CD1c-positive myeloid dendritic cell (primary cell): Measurements from ENCODE around the gene DLK1.

Source experiments
- DNase-seq: peaks from one replicate; pipeline ENCODE4 v3.0.0-alpha.2; 2016; ENCODE audit errors: extremely low spot score

DLK1 gene

DNA sequence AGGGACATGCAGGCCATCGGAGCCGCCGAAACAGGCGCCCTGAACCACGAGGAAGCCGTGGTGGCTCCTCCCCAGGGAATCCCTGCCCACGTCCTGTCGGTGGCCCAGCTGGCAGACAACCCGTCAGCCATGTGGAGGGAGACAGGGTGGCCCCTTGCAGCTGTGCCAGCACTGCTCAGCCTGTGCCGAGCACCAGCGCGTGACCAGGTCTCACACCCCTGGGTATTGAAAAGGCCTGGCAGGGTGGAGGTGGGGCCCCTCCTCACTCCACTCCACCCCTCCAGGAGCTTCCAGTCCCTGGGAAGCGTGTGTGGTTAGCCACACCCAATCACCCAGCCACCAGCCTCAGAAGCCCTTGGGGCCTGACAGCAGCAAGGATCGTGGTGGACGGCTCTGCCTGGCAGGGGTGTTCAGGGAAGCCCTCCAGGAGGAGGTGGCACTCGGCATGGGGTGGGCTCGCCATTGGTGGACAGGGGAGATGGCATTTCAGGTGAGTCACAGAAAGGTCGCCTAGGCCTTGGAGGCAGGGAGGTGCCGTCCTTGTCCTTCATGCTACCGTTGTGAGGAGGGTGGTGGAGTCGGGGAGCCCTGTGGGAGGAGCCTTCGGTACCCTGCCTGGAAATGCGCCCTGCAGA lies 12.3 kb upstream of the DLK1 start:
- no peak for DNase-seq

DNA sequence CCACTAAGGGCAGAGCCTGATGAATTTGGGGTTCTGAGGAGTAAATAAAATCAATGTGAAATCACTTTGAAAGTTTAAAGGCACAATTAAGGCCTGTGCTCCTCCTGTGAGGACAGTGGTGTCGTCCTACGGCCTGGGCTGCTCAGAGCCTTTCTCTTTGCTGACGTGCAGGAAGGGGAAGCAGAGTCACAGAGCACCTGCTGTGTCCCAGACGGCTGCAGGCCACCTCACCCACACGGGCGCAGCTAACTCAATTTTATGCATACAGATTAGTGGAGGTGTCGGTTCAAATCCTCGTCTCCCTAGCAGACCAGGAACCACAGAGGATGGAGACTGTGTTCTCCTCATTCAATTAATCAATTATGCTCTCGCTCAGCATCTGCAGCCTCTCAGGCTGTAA lies 11.4 kb upstream of the DLK1 start:
- DNase-seq, result no peak

DNA sequence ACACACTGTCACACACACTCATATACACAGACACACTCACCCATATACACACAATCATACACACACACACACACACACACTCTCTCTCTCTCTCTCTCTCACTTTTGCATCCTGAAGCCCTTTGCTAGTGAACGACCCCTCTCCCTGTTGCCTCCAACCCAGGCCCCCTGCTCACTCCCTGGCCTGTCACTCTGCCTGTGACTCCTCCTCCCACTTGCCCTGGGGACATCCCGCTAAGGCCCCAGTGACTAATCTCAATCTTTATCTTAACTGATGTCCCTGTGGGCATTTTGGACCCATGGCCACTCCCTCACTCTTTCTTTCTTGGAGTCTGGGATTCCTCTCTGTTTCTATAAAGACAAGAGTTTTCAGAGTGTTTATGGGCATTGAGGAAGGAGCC lies 10.9 kb upstream of the DLK1 start:
- DNase-seq, result no peak

DNA sequence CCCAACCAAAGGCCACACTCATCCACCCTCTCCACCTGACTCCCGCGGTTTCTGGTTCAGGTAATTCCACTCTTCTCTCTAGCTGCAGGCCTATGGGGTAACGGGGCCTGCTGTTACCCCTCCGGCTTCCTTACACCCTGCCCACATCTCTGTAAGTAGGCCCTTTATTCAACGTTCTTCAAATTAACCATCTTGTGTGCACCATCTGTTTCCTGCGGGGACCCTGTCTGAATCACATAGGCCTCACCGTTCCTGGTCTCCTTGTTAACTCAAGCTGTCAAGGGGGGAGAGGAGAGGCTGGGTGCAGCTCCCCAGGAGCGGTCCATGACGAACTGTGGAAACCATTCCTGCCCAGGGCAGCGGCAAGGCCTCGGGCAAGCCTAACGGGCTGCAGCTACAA lies 9.3 kb upstream of the DLK1 start:
- DNase-seq, result no peak

DNA sequence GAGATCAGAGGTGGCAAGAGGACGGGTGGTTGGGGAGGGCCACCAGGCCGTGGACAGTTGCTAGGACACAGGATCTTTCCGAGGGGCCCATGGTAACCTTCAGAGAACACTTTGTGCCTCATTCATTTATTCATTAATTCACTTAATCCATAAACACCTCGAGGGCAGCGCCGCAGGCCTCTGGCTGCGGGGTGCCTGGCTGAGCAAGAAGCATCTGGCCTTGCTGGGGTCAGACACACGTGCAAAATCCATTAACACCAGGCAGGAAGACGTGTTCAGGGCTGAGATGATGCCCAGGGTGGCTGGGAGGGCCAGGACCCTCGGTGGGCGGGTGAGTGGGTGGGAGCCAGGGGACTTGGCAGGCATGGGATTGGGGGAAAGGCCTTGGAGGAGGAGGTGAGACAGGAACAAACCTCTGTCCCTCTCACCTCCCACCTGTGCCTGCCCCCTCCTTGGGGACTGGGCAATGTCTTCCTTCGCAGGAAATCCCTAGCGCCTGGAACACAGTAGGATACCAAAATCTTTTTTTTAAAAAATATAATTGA lies 6.6 kb upstream of the DLK1 start:
- DNase-seq, result no peak

DNA sequence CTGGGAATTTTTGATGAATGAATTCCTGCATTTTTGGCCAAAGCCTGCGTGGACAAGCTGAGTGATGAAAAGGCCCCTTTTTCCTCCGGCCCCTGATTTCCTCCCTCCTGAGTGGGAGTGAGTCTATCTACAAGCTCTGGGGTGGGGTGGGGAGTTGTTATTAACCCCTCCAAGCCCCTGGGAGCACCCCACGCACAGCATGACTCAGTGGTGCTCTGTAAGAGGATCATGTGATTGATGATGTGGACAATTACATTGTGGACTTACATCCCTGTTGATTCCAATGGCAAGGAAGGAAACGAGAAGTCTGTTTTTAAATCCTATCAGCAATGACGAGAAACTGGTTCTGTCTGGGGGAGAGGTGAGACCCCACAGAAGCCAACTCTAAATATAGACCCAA lies 5.1 kb upstream of the DLK1 start:
- DNase-seq, result no peak

DNA sequence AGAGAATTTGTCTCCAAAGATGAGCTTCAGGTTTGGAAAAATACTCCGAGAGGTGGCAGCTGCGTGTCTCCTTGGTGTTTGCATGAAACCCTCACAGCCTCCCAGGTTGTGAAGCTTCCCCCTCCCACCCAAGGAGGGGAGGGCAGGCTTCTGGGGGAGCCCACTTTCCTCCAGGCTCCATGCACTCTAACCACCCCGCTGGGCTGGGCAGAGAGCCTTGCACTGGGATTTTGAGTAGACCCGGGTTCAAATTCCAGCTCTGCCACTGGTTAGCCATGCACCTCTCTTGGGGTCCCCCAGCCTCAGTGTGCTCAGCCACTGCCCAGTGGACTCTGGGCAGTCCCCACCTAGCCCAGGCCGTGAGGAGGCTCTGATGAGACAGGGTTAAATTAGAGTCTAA lies 4.3 kb upstream of the DLK1 start:
- no peak for DNase-seq

DNA sequence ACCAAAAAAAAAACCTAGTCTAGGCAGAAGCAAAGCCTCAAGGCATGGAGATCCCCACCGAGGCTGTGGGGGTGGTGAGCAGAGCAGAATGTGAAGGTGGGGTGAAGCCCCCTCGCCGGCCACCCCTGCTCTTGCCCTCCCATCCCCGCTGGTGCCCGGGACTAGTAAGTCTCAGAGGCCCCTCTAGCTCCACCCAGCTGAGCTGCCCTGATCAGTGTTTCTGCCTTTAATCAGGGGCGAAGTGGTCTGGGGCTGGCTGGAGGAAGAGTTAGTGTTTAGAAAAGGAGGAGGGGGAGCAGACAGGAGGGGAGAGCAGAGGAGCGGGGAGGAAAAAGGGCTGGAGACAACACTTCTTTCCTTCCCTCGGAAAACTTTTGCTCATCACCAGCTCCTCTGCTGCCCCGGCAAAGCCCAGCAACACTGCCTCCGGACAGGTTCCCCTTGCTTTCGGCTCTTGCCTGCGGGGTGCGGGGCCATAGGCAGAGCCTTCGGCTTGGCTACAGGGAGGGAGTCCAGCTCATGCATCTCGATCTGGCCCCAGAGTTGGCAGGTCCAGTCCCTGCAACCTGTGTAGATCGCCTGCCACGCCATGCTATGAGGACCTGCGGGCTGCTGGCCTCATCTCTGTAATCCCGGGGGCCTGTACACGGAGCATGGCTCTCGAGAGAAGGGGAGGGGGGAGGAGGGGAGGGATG lies 3.4 kb upstream of the DLK1 start:
- no peak for DNase-seq

DNA sequence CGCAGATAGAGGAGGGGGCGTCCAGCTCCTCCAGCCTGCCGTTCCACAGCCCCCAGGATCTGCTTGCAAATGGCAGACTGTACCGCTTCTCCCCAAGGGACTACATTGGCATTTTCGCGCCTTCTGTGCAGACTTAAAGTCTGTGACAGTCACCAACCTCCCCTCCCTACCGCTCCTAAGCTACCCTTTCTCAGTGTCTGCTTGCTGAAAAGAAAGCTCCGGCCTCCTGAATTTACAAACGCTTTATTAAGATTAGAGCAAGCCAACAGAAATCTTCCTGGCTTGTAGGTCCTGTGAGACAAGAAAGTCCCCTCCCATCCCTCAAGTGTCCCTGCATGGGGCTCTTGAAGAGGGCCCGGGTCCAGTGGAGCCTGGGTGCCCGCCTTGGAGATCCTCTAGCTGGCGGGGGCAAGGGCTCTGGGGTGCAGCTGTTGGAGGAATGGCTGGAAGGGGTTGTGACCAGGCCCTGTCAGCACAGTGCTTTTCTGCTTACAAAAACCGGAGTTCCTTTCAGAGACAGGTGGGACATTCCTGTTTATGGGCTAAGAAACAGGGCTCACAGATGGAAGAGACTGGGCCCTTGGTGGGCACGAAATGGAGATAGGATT lies 2.8 kb upstream of the DLK1 start:
- DNase-seq, result no peak

DNA sequence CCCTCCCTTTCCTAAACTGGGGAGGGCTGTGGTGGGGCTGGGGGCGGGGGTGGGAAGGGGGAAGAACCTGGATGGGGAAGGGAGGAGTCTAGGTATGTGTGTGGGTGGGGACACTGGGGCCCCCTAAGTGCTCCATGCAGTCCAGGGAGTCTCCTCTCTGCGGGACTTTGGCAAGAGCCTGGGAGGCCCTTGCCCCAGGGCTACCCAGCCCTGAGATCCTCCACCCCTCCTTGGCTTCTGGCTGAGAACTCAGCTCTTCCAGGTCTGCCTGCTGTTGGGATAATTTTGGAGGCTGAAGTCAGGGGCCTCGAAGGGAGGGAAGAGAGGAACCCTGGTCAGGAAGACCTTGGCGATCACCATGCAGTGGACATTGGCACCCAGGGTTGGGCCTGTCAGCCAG lies 2.2 kb upstream of the DLK1 start:
- DNase-seq, result no peak

DNA sequence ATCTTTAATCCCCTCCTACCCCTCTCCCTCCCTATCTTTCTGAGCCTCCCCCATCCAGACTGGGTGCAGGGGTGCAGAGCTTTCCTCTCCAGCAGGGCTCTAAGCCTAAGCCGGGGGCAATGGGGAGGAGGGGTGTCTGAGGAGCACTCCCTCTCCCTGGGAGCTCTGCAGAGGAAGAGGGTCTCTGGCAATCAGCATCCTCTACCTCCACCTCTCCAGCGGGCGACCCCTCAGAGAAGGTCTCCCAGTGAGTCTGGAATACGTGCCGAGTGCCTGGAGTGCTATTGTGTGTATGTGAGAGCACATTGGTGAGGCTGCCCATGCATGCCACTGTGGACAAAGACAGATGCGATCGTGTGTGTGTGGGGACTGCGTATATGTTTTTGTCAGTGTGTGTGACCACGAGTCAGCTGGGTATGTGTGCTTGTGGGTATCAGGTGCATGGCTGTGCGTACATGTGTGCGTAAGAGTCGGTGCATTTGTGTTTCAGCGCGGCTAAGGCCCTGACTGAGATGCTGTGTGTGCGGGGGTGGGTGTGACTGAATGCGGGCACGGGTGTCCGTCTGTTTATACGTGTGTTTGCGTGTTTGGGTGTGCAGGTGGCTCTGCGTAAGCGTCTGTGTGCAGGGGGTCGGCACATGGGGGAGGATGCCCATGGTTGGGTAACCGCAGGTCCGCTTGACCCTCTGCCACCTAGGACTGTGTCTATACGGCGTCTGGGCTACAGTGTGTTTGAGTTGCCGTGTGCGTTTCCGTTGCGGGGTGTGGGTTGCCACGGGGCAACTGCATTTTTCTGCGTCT lies 905 bp upstream of the DLK1 start:
- DNase-seq, result no peak

DNA sequence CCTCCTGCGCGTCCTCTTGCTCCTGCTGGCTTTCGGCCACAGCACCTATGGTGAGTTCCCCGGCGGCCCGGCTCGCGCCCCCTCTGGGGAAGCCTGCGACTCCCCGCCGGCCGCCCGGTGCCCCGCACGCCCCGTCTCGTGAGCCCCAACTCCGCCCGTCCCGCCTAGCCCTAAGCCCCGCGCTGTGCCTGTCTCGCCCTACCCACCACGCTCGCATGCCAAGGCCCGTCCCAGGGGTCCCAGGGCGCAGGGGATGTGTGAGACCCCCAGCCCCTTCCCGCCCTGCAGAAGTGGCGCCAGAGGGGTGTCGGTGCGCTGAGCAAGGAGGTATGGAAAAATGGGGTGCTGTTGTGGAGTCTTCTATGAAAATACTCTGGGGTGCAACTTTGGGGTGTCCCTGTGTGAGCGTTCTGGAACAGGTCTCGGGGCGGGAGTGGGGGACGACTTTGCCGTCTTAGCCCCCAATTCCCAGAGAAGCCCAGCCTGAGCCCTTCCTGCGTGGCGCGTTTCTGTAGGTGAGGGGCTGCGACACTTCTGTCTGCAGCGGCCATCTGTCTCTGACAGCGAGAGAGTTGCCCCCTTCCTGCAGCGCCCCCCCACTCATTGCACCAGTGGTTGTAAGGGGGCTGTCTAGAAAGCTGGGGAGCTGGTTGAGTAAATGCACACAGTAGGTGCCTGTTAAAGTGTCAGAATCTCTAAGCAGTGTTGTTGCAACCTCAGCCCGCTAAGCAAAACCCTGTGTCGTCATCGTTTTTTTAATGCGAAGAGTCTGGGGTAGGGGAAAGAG lies 587 bp downstream of the DLK1 start:
- DNase-seq, result no peak

DNA sequence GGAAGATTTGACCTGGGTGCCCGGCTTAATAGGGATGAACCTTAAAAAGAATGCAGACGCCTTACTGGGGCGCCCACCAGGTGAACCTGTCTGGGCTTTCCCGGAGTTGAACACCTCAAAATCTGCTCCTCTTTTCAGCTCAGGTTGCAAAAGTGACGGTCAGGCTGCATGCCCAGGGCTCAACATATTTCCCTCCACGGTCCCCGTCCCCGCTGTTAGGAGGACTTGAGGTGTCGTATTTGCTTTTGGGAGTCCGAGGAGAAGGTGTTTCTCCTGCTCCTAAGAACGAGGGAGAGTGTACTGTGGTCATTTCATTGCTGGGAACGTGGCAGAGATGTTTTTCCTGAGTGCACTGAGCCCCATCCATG lies 1.2 kb downstream of the DLK1 start:
- DNase-seq, result no peak

DNA sequence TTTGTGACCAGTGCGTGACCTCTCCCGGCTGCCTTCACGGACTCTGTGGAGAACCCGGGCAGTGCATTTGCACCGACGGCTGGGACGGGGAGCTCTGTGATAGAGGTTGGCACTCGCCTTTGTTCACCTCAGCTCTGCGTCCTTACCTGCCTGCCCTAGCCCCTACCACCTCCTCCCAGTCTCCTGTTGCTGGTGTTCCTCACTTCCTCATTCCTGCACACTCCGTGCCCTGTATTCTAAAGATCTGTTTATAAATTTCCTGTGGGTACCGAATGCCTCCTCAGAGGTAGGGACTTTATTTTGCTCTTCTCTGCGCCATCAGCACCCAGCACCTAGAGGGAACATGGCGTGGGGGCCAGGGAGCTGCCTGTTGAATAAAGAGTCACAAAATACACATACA lies 2.3 kb downstream of the DLK1 start:
- no peak for DNase-seq

DNA sequence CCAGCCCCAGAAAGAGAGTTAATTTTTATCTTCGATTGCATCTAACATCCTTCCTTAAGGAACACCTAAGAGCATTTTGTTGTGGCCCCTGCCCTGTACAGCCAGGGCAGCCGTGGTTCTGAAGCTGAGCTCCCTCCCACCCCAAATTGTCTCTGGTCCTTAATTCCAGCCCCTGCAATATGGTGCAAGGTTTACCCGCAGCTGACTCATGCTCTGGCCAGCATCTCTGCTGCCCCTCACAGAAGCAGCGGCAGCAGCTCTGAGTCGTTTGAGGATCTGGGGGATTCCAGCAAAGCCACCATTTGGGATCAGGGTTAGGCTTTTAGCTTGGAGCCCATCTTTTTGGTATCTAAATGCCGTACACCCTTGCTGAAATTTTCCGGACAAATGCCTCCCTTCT lies 3.3 kb downstream of the DLK1 start:
- DNase-seq, result no peak

DNA sequence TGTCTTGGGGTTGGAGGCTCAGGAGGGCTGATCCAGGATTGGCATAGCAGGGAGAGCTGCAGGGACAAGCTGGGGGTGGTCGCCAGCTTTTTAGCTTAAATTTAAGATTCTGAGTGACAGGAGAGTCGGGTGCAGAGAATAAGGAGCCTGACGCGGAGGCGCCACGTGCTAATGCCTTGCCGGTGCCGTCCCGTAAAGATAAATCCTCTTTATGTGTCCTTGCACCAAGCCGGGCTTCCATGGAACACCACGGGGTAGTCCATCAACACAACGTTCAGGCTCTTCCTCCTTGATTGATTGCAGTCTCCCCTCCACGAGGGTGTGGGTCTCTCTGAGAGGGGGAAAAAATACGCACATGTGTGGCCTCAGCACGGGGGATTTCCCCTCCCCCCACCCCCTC lies 3.9 kb downstream of the DLK1 start:
- DNase-seq, result no peak

DNA sequence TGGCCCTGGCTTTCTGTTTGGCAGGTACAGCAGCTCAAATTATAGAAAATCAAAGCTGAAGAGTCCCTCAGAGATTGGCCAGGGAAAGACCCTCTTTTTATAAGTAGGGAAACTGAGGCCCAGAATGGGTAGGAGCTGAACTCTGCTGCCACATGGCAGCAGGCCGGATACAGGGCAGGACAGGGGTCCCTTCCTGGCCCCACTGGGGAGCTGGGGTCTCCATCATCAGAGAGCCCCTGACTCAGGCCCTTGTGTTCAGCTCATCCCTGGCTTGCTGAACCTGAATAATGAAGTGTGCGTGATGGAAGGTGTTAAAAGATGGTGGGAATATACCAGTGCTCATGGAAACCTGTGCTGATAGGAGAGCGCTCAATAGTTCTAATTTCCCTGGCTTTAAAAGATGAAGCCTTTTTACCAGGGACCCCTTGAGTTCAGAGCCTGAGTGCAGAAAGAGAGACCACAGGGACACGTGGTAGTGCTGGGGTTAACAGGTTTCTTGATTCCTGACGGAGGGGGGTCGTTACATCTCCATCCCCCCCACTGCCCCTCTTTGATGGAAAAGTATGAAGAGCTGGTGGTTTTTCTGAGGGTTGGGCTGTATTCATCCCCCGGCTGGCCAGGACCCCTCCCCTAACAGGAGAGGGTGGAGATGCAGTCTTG lies 4.4 kb downstream of the DLK1 start:
- DNase-seq, result no peak

DNA sequence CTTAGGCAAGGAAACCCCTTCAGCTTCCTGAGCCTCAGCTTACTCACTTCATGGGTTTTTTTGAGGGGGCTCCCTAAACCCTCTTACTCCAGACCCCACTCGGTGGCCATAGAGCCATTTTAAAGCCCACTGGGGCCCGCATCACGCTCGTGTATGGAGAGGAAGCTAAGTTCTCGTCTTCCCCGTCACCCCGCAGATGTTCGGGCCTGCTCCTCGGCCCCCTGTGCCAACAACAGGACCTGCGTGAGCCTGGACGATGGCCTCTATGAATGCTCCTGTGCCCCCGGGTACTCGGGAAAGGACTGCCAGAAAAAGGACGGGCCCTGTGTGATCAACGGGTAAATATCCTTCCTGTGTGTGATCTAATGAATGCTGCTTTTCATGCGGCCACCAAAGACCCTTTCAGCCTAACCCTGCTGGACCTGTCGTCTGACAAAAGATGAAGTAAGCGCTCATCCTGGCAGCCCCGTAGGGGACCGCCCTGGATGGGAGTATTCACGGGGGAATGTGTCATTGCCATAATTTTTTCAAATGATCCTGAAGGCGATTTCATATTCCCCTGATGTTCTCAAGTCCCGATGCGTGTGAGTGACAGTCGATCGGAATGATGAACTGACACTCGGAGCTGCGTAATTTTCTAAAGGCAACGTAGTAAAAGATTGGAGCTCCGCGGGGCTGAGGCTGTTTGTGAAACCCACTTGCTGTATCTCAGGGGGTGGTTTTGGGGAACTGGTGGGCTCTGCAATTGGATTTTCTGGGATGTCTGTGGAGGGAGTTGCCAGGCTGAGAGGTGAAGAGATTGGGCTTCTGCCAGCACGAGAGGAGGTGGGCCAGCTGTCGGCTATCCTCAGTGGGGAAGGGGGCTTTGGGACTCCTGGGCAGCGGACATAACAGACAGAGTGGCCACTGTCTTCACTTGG lies 5.4 kb downstream of the DLK1 start:
- no peak for DNase-seq

DNA sequence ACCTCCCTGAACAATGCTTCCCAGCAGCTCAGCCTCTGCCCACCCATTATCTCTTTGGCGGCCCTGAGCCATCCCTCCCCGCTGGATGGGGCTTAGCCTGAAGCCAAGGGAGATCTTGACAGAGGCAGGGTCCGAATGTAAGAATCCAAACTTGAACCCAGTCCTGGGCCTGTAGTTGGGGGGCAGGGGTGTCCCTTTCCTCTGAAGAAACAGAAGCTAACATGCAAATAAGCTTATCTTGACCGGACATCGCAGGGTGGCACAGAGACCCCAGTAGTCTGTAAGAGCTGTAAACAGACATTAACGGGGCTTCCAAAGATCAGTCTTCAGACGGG lies 6.0 kb downstream of the DLK1 start:
- DNase-seq, result no peak

DNA sequence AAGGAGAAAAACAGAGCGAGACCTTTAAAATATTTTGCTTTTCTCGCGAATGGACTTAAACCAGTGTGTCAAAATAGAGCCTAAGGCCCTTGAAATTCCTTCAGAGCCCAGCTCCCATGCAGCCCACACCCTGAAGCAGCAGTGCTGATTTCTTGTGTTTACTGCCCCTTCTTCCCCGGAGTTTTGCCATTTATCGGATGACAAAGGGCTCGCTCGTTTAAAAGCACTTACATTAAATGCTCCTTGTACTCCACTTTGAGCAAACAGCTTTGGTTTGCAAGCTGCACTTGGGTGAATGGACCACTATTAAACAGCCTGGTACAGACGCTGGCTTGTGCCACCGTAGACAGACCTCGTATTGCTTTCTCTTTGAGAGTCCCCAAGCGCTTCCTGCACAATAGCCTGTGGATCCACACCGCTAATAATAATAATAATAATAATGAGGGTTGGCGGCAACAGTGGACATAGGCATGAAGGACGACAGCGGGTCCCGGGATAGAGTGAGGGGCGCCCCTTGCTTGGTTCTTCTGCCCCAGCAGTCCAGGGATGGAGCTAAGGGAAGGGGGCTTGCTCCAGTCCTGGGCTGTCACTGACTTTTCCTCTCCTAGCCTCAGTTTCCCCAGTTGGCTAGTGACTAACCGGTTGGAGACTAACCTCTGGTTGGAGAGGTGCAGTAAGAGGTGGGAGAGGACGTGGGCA lies 6.6 kb downstream of the DLK1 start:
- DNase-seq, result no peak
